ENCODE results near the gene EBP.

- TF ChIP-seq POLR2A (IDR thresholded peaks at IDR 0.05) (no peak), CTCF (IDR thresholded peaks at IDR 0.05) (no peak)
These were observed 9.2 kb upstream of the EBP start for GRCh38 chrX:48512371-48512935.

Measured in breast epithelium (tissue), 3 donors.